GM04504 (cell line): ENCODE measurements around the gene GOPC.

ENCODE experiments used
- DNase-seq: peaks from one replicate; pipeline ENCODE4 v3.0.0-alpha.2; 2012; ENCODE audit warnings: low read depth

Gene GOPC

DNA sequence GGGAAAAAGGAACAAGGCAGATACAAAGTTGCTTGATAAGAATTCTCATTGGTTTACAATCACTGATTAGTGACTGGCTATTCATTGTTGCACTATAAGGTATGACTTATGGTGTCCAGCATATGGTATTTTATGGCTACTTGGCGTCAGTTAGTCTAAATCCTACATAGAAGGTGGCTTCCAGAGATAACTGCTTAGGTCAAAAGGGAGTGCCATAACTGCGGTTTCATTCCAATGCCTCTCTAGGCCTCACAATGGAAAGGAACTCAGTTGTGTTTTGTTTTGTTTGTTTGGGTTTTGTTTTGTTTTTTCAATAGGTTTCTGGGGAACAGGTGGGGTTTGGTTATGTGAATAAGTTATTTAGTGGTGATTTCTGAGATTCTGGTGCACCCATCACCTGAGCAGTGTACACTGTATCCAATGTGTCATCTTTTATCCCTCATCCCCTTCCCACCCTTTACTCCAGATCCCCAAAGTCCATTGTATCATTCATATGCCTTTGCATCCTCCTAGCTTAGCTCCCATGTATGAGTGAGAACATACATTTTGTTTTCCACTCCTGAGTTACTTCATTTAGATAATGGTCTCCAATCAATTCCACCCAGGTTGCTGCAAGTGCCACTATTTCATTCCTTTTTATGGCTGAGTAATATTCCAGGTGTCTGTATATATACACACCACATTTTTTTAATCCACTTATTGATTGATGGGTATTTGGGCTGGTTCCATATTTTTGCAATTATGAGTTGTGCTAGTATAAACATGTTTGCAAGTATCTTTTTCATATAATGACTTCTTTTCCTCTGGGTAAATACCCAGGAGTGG lies 7.0 kb downstream of the GOPC start:
- DNase-seq, result no peak

DNA sequence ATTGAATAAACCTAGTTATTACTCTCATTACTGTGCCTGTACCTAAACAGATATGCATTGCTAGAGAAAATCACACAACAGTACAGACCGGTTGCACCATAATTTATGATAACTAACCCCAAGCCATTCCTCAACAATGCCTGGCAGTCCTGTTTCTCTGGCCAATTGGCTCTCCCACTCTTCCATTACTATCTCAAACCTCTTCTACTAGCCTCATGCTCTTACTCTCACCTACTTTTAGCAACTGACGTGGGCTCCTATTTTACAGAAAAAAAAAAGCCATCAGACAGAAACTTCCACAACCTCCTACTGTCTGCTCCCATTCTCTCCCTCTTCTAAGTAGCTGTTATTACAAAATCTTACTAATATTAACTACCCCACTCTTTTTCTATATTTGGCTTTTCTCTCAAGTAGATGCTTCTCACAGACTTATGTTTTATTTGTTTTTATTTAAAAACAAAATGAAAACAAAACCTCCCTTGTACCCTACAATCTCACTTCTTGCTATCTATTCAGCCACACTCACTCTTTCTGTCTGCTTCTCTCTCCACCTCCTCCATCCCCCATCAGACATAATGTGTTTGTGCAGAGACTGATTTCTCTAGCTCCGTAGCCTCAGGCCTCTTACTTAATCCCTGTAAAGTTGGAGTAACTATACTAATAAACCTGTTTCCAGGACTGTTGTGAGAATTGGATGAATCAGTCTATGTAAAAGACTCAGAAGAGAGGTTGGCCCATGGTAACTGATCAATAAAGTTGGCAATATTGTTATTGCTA lies 9.1 kb downstream of the GOPC start:
- DNase-seq, result no peak

DNA sequence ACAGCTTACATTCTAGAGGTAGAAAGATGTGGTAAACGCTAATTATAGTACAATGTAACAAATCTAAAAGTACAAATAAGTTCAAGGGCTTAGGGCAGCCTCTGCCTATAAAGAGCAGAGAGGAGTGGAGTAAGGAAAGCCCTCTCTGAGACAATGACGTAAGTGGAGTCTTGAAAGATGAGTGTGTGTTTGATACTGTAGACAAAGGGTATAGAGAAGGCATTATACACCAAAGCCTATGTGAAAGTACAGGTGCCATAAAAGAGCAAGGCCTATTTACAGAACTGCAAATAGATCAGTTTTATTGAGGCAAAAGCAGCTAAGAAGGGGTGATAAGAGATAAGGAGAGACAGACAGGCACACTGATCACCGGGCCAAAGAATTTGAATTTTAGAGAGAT lies 10.9 kb downstream of the GOPC start:
- no peak for DNase-seq

DNA sequence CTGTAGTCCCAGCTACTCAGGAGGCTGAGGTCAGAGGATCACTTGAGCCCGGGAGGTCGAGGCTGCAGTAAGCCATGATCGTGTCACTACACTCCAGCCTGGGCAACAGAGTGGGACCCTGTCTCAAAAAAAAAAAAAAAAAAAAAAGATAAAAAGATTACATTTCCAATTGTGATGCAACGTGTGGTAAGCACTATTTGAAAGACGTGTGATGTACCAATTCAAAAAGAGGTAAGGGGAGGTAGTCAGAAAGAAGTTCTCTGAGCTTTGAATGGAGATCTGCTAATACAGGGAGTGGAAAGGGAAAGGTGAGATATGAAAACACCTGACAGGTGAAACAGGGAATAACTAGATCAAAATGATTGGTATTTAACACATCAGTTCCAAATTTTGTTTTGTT lies 11.9 kb downstream of the GOPC start:
- DNase-seq, result no peak

GRCh38 chr6:117585647-117586046 lies 16.7 kb downstream of the GOPC start:
- DNase-seq, result no peak

- no peak for DNase-seq
Observed at GRCh38 chr6:117574198-117574597, 28.1 kb downstream of the GOPC start.

GRCh38 chr6:117573006-117573680 lies 29.2 kb downstream of the GOPC start:
- no peak for DNase-seq

DNA sequence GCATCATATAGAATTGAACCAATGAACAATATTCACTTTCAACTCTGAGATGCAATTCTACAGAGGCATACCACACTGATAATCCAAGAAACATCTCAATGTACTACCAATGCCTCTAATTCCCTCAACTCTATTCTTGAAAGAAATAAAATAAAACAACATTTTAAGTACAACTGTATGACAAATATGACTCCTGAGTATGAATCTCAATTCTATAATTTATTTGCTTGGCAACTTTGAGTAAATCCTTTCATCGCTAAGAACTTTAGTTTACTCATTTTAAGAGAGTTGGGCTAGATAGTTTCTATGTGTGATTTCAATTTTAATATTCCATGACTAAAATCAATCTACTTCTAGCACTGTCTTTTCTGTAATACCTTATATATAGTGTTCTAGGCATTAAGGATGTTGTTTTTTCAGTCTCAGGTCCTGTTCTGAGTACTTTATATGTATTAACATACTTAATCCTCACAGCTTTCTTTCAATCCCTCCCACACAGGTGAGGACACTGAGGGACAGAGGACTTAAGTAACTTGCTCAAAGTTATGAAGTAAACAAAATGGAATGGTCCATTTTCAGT lies 33.4 kb downstream of the GOPC start:
- no peak for DNase-seq

GRCh38 chr6:117568247-117568646 lies 34.1 kb downstream of the GOPC start:
- no peak for DNase-seq

- no peak for DNase-seq
Observed at GRCh38 chr6:117564681-117565080, 37.6 kb downstream of the GOPC start.

DNA sequence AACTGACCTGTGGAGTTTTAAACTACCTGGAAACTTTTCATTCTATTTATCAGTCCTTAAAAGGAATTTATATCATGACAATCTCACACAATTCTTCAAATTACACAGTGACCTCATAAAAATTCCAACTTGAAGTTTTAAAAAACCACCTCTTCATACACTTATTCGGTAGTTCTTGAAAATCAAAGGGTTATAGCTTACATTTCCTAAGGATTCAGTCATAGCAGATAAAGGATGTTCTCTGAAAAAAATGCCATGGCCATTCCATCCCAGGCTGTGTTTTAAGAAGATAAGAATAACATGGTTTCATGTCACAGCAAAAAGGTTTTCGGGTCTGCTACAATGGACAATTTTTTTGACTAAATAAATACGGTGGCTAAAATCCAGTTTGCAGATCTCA lies 41.2 kb downstream of the GOPC start:
- no peak for DNase-seq

DNA sequence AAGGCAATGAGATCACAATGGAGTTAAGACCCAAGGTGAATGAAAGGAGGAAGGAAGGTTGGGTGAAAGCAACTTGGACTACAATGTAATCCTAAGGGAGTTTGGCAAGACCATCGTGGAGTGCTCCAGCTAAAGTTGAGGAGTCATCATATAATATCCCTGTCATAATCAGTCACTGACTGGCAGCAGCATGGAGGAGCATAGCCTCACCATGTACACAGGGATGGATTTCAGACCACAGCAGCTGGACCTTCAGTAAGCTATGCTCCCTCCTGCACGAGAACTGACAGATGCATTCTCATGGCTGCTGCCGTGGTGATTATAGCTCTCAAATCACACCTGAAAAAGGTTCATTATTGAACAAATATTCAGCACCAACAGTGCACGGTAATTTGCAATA lies 43.0 kb downstream of the GOPC start:
- DNase-seq, result no peak

DNA sequence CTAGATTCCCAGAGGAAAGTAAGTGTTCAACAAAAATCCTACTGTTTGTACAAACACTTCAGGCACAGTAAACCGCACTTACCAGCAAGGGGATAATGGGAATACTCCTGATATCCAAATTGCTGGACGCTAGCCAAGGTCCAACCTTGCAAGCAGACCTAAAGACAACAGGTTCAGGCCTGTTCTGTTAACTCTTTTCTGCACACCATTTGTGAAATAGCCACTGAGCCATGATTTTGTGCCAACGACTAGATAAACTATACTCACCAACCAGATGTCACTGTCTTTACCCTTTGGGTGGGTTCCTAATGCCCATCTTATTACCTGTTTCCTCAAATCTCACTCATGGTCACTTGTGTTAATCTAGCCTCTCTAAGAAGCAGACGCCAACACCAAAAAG lies 43.5 kb downstream of the GOPC start:
- DNase-seq, result no peak

DNA sequence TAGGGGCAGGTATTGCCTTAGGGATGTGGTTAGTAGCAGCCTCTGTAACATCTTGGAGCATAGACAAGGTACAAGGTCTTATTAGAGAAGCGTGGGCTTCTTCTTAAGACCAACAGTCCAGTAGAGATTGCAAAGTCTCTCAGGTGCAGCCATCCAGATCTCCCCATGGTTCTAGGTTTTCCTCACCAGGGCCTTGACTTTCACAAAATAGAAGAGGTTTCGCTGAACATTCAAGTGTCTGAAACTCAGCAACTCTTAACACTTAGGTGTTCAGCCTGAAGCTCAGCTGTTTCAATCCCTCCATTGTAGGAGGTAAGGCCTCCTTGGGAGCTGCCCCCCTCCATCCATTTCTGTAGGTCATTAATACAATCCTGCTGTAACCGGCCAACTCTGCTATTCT lies 44.4 kb downstream of the GOPC start:
- DNase-seq, result no peak

GRCh38 chr6:117555882-117556498 lies 46.3 kb downstream of the GOPC start:
- no peak for DNase-seq

DNA sequence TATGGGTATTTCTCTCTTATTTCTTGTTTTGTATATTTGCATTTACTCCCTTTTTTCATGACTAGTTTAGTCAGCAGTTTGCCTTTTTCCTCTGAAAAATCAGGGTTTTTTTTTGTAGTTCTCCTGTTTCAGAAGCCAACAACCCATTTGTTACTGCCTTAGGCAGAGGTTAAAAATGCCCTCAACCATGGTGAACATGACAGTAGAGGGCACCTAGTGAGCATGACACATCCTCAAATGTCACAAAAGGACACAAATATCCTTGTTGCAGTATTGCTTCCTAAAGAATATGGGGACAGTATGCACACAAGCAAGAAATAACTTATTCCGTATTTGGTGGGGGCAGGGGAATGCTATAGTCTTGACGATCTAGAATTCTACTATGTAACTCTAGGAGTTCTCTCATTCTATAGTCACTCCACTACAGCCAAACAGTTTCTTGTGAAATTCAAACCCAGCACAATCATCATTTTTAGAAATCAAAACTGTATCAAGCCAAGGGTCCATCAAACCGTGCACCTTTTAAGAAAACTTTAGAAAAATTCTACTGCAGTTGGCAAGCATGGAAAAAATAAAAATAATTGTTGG lies 47.0 kb downstream of the GOPC start:
- DNase-seq, result no peak

- no peak for DNase-seq
Observed at GRCh38 chr6:117553142-117553541, 49.2 kb downstream of the GOPC start.

GRCh38 chr6:117552618-117553017 lies 49.7 kb downstream of the GOPC start:
- no peak for DNase-seq

- DNase-seq, result no peak
Observed at GRCh38 chr6:117550618-117551242, 51.6 kb downstream of the GOPC start.

DNA sequence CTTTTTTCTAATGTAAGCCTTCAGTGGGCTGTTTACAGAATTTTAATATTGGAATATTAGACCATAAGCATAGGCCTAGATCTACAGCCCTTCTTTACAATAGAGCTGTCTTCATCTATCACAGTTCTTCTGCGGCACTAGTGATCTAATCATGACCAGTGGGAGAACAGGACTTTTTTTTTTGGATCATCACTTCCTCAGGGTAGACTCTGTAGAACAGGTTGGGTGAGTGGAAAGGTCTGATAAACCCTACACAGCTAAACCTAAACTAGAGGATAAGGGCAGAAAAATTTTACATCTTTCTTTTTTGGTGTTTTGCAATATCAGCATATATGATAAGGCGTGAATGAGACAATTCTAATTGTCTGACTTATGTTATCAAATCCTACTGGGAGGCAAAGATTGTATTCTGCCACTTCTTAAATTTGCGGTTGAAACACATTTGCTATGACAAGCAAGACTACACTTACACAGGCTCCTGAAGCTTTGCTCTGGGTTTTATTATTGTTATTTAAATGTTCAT lies 52.2 kb downstream of the GOPC start:
- no peak for DNase-seq

GRCh38 chr6:117549611-117550010 lies 52.7 kb downstream of the GOPC start:
- no peak for DNase-seq
